Glutamatergic neuron (in vitro differentiated cells): ENCODE measurements around the gene EFHD1. TPM values are rescaled to one million over a fixed set of nuclear protein-coding genes. Genes with fewer than 3 reads are reported as not detected.
"Not testable (repeated sequence)": the region's sequence is repeated elsewhere in the genome, so short reads cannot be mapped to it uniquely, and the experiment has no call there.

Experiments
- DNase-seq: peaks from one replicate; pipeline ENCODE4 v3.0.0; 2022
- H3K27ac Mint-ChIP-seq: one replicate; pipeline ENCODE4 v1.8.0; 2020; ENCODE audit warnings: mild to moderate bottlenecking, mixed read lengths, inconsistent platforms; ENCODE audit not compliant: unreplicated experiment
- H3K27me3 Mint-ChIP-seq: one replicate; pipeline ENCODE4 v1.8.0; 2020; ENCODE audit warnings: mild to moderate bottlenecking, moderate library complexity, mixed read lengths, inconsistent platforms; ENCODE audit not compliant: unreplicated experiment
- H3K36me3 Mint-ChIP-seq: one replicate; pipeline ENCODE4 v1.8.0; 2020; ENCODE audit warnings: mild to moderate bottlenecking, mixed read lengths, inconsistent platforms; ENCODE audit not compliant: unreplicated experiment
- H3K4me1 Mint-ChIP-seq: one replicate; pipeline ENCODE4 v1.8.0; 2020; ENCODE audit warnings: mild to moderate bottlenecking, low read depth, mixed read lengths, inconsistent platforms; ENCODE audit not compliant: unreplicated experiment
- H3K4me3 Mint-ChIP-seq: one replicate; pipeline ENCODE4 v1.8.0; 2020; ENCODE audit warnings: mild to moderate bottlenecking, mixed read lengths, inconsistent platforms; ENCODE audit not compliant: unreplicated experiment
- H3K9me3 Mint-ChIP-seq: one replicate; pipeline ENCODE4 v1.8.0; 2020; ENCODE audit warnings: mild to moderate bottlenecking, moderate library complexity, mixed read lengths, inconsistent platforms; ENCODE audit not compliant: unreplicated experiment
- CTCF ChIP-seq: fragments of 200-600 bp; sonication (generic); IDR thresholded peaks from one replicate; pipeline ENCODE4 v1.5.0; 2021; ENCODE audit not compliant: partially characterized antibody, unreplicated experiment
- total RNA-seq: library from RNA; stranded (reverse); fragmentation: NEBNext Ultra II Directional; extraction: Animal tissue kit (Norgen Biotek cat#: 25700); gene quantifications from one replicate; pipeline ENCODE4 v1.2.1, GENCODE V29; 2021; ENCODE audit not compliant: unreplicated experiment

EFHD1 gene
- total RNA-seq, 1 donor from 2014 or later = 0.71 TPM

- no peak overlapping the region for H3K27ac Mint-ChIP-seq
- no peaks in the 10 kb centered on the region for H3K4me1 Mint-ChIP-seq
- H3K4me3 Mint-ChIP-seq = peak overlapping the region; percentile 43
- no peaks in the 10 kb centered on the region for H3K9me3 Mint-ChIP-seq
- peaks cover 26% of the 10 kb centered on the region for H3K27me3 Mint-ChIP-seq
- DNase-seq = no peak
- H3K36me3 Mint-ChIP-seq = no peaks in the 10 kb centered on the region
- no peak for TF ChIP-seq CTCF
Observed at GRCh38 chr2:232634206-232635150, 1.1 kb downstream of the EFHD1 start.

GRCh38 chr2:232635376-232635775 lies 2.0 kb downstream of the EFHD1 start:
- not testable (repeated sequence) for H3K4me1 Mint-ChIP-seq, H3K27ac Mint-ChIP-seq, DNase-seq, H3K9me3 Mint-ChIP-seq, H3K36me3 Mint-ChIP-seq
- Mint-ChIP-seq H3K27me3 (peaks cover 26% of the 10 kb centered on the region), H3K4me3 (peak overlapping the region; percentile 43)

GRCh38 chr2:232635820-232636219 lies 2.4 kb downstream of the EFHD1 start:
- Mint-ChIP-seq H3K4me3 (no peak overlapping the region), H3K27ac (no peak overlapping the region), H3K4me1 (no peaks in the 10 kb centered on the region), H3K27me3 (peaks cover 28% of the 10 kb centered on the region), H3K36me3 (no peaks in the 10 kb centered on the region), H3K9me3 (peaks cover 1% of the 10 kb centered on the region)
- no peak for TF ChIP-seq CTCF
- no peak for DNase-seq

GRCh38 chr2:232636788-232637420 lies 3.5 kb downstream of the EFHD1 start:
- no peak for TF ChIP-seq CTCF
- H3K4me3 Mint-ChIP-seq = no peak overlapping the region
- no peak overlapping the region for H3K27ac Mint-ChIP-seq
- no peak for DNase-seq
- peaks cover 1% of the 10 kb centered on the region for H3K9me3 Mint-ChIP-seq
- no peaks in the 10 kb centered on the region for H3K4me1 Mint-ChIP-seq
- peaks cover 28% of the 10 kb centered on the region for H3K27me3 Mint-ChIP-seq
- no peaks in the 10 kb centered on the region for H3K36me3 Mint-ChIP-seq

- Mint-ChIP-seq H3K4me1 (no peaks in the 10 kb centered on the region), H3K27me3 (peaks cover 22% of the 10 kb centered on the region), H3K9me3 (peaks cover 1% of the 10 kb centered on the region), H3K4me3 (no peak overlapping the region), H3K36me3 (no peaks in the 10 kb centered on the region), H3K27ac (no peak overlapping the region)
- DNase-seq = no peak
- no peak for TF ChIP-seq CTCF
Observed at GRCh38 chr2:232637866-232638583, 4.6 kb downstream of the EFHD1 start.
